SH-SY5Y (cell line): ENCODE data around the gene HOXD12.

Experiments used
- GATA2 ChIP-seq: IDR thresholded peaks from 2 replicates; pipeline ENCODE4 v1.6.1; 2011; ENCODE audit warnings: mild to moderate bottlenecking, low read depth, low read length
- GATA3 ChIP-seq: IDR thresholded peaks from 2 replicates; pipeline ENCODE4 v1.6.1; 2011; ENCODE audit warnings: low read depth, mild to moderate bottlenecking, low read length, moderate library complexity

- TF ChIP-seq GATA2 (no peak), GATA3 (no peak)
Measured at GRCh38 chr2:176089843-176090395, 9.7 kb upstream of the HOXD12 start.
